Transverse colon (tissue), 3 donors: ENCODE data around the gene ZNF160.

Experiments used
- CTCF ChIP-seq, 5 experiments: fragments of 200-600 bp in 3 of 5; fragments of 450-650 bp in 2 of 5; sonication (generic) in 3 of 5; IDR thresholded peaks; 1 replicate in 2 of 5; 2 replicates in 3 of 5; pipeline ENCODE4 v1.5.1; 2016 to 2017; ENCODE audit warnings: antibody characterized with exemption in 5 of 5, inconsistent platforms in 3 of 5, mild to moderate bottlenecking in 2 of 5, moderate library complexity in 1 of 5
- EP300 ChIP-seq: sonication (generic); formaldehyde crosslinking; IDR thresholded peaks from one replicate; pipeline ENCODE4 v1.6.1; 2017; ENCODE audit warnings: antibody characterized with exemption, low read depth

DNA sequence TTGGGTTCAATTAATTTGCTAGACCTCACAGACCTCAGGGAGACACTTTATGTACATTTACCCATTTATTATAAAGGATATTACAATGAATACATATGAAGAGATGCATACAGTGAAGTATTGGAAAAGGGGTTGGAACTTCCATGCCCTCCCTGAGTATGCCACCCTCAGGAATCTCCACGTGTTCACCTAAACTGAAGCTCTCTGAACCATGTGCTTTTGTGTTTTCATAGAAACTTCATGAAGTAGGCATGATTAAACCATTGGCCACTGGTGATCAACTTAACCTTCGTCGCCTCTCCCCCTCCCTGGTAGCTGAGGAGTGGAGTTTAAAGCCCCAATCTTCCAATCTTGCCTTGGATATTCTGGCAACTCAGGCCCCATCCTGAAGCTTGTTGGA is 20.3 kb downstream of the ZNF160 start:
- TF ChIP-seq CTCF (IDR thresholded peaks at IDR 0.05) (no peak), EP300 (no peak)
